Gastrocnemius medialis (tissue), 4 donors: ENCODE data around the gene DMAP1. TPM values are rescaled to one million over a fixed set of nuclear protein-coding genes. Genes with fewer than 3 reads are reported as not detected.

ENCODE experiments used
- ATAC-seq, 2 donors: fragments of 150-250 bp; one replicate each; pipeline ENCODE4 v1.9.1; 2016
- DNase-seq, 2 donors: peaks; one replicate each; pipeline ENCODE4 v3.0.0-alpha.2; 2019
- H3K27ac ChIP-seq, 4 donors: fragments of 200-600 bp; sonication (generic); 1 replicate in 1 of 4; 2 replicates in 3 of 4; pipeline ENCODE4 v1.5.1; 2016 to 2018; ENCODE audit warnings: mild to moderate bottlenecking in 2 of 4, moderate library complexity in 1 of 4
- H3K27me3 ChIP-seq, 3 donors: fragments of 200-600 bp; sonication (generic) in 2 of 3; 1 replicate in 1 of 3; 2 replicates in 2 of 3; pipeline versions ENCODE4 v1.5.1 to v1.6.0; 2016 to 2019; ENCODE audit warnings: mild to moderate bottlenecking in 1 of 3, moderate library complexity in 1 of 3
- H3K36me3 ChIP-seq, 2 donors: fragments of 200-600 bp; sonication (generic) in 1 of 2; one replicate each; pipeline ENCODE4 v1.5.1; 2017 to 2018
- H3K4me1 ChIP-seq, 2 donors: fragments of 200-600 bp; sonication (generic) in 1 of 2; one replicate each; pipeline ENCODE4 v1.5.1; 2016 to 2017; ENCODE audit warnings: mild to moderate bottlenecking in 2 of 2
- H3K4me3 ChIP-seq, 4 donors: fragments of 200-600 bp; sonication (generic) in 3 of 4; 1 replicate in 1 of 4; 2 replicates in 3 of 4; pipeline ENCODE4 v1.5.1; 2016 to 2019; ENCODE audit warnings: mild to moderate bottlenecking in 2 of 4
- H3K9me3 ChIP-seq, 3 donors: fragments of 200-600 bp; sonication (generic) in 2 of 3; 1 replicate in 1 of 3; 2 replicates in 2 of 3; pipeline ENCODE4 v1.5.1; 2016 to 2019
- POLR2A ChIP-seq, 2 donors: fragments of 450-650 bp; IDR thresholded peaks; one replicate each; pipeline ENCODE4 v1.6.1; 2017; ENCODE audit warnings: antibody characterized with exemption in 2 of 2, mild to moderate bottlenecking in 2 of 2, moderate library complexity in 2 of 2
- in situ Hi-C, 4 donors: fragments of 200-750 bp; cut with MboI; loops; one replicate each; pipeline versions ENCODE4 v1.15.0 to v1.8.0; 2017; ENCODE audit warnings: low sequenced_read_pairs in 4 of 4
- intact Hi-C: fragments of 100-400 bp; cut with DNase I; formaldehyde crosslinking; loops from one replicate; pipeline ENCODE4 v1.15.1; 2023; ENCODE audit warnings: low total_unique reads
- total RNA-seq, 4 donors: library from RNA; depleted of rRNA; stranded (reverse); fragments of >200 nt; gene quantifications; one replicate each; pipeline versions ENCODE4 v1.1.0 to v1.2.3, GENCODE V29; 2016
- TF ChIP-seq, protein P1 (sequence below), 5 experiments: fragments of 450-650 bp in 3 of 5; fragments of 200-600 bp in 2 of 5; sonication (generic) in 2 of 5; IDR thresholded peaks in 4 of 5; conservative IDR thresholded peaks in 1 of 5; 1 replicate in 4 of 5; 2 replicates in 1 of 5; pipeline ENCODE4 v1.5.1; 2016 to 2019; ENCODE audit warnings: antibody characterized with exemption in 5 of 5, mild to moderate bottlenecking in 3 of 5, moderate library complexity in 3 of 5

Gene DMAP1
- total RNA-seq, 4 donors from 2014 or later = 24.9 to 42.2 (median 34.9) TPM

DNA sequence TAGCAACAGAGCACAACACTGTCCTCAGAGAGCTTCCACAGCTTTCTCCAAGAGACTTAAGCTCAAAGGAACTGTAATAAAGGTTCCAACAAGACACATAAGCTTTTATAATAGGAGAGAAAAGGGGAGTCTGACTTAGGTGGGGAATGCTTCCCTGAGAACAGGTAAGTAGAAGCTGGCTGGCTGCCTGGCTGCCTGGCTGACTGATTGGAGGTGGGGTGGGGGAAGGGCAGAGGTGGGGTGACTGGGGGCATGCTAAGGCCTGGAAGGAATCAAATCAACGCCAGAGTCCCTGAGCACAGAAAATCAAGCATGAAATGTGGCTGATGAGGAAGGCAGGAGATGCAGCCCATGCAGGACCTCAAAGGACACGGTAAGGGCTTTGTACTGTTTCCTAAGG, 45.8 kb downstream of the DMAP1 start:
- H3K4me1 ChIP-seq = no peaks in the 10 kb centered on the region
- intact Hi-C loops (no loop called here), in situ Hi-C loops (no loop called here)
- TF ChIP-seq, protein P1, sequence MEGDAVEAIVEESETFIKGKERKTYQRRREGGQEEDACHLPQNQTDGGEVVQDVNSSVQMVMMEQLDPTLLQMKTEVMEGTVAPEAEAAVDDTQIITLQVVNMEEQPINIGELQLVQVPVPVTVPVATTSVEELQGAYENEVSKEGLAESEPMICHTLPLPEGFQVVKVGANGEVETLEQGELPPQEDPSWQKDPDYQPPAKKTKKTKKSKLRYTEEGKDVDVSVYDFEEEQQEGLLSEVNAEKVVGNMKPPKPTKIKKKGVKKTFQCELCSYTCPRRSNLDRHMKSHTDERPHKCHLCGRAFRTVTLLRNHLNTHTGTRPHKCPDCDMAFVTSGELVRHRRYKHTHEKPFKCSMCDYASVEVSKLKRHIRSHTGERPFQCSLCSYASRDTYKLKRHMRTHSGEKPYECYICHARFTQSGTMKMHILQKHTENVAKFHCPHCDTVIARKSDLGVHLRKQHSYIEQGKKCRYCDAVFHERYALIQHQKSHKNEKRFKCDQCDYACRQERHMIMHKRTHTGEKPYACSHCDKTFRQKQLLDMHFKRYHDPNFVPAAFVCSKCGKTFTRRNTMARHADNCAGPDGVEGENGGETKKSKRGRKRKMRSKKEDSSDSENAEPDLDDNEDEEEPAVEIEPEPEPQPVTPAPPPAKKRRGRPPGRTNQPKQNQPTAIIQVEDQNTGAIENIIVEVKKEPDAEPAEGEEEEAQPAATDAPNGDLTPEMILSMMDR (IDR thresholded peaks at IDR 0.05 in 4 of 5, conservative IDR thresholded peaks at IDR 0.05 in 1 of 5) = no peak
- TF ChIP-seq POLR2A (IDR thresholded peaks at IDR 0.05) = no peak
- ATAC-seq (no peak), DNase-seq (no peak)
- H3K27ac ChIP-seq = no peak overlapping the region
- H3K9me3 ChIP-seq = no peaks in the 10 kb centered on the region
- no peaks in the 10 kb centered on the region for H3K27me3 ChIP-seq
- peaks cover 0 to 10% of the 10 kb centered on the region in 2 donors for H3K36me3 ChIP-seq
- H3K4me3 ChIP-seq = no peak overlapping the region

DNA sequence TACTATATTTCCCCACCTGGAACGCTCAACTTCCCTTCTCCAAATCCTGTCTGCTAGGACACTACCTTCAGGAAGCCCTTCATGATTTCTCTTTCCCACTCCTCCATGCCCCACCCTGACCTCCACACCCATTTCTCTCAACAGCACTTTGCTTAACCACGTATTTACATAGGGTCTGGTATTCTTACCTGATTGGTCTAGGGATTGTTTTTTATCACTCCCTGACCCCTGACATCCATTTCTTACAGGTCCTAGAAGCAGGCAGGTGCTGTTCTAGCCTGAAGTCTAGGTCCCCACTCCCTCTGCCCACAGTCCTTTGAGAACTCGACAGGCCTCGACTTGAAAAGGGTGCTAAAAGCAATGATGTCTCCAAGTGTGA, 47.5 kb downstream of the DMAP1 start:
- Histone ChIP-seq H3K27me3 (no peaks in the 10 kb centered on the region), H3K9me3 (no peaks in the 10 kb centered on the region), H3K27ac (no peak overlapping the region), H3K4me1 (no peaks in the 10 kb centered on the region), H3K4me3 (no peak overlapping the region), H3K36me3 (peaks cover 0 to 10% of the 10 kb centered on the region in 2 donors)
- in situ Hi-C loops = no loop called here
- no peak for ATAC-seq
- intact Hi-C loops = no loop called here
- no peak for TF ChIP-seq POLR2A (IDR thresholded peaks at IDR 0.05)
- no peak for DNase-seq

DNA sequence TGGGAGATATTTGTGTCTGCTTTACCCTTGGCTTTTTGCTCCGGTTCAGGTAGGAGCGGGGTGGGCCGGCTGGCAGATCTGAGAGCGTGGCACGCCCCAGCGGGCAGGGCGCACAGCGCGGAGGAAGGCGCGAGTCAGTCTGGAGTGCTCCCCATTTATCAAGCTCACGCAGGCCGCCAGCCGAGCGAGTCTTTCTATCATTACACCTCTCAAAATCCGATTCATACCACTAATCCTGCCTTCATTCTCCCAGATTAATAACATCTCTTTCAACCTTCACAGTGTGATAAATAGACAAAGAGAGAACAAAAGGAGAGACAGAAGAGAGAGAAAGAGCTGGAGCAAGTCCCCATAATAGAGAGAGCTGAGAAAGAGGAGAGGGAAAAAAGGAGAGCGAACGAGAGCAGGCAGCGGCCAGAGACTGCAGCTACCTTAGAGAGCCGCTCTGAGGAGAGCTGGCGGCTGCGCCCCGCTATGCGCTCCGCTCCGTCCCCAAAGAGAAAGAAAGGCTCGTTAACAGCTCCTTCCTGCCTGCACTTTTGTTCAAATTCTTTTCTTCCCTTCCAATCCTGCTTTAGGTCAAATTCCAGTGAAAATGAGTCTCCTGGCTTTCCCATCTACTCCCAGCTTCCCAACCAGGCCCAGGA, 48.0 kb downstream of the DMAP1 start:
- H3K36me3 ChIP-seq = peaks cover 0 to 6% of the 10 kb centered on the region in 2 donors
- H3K27me3 ChIP-seq = no peaks in the 10 kb centered on the region
- no peak for ATAC-seq
- intact Hi-C loops = no loop called here
- H3K4me1 ChIP-seq = no peaks in the 10 kb centered on the region
- no peak overlapping the region for H3K4me3 ChIP-seq
- no peak overlapping the region for H3K27ac ChIP-seq
- no peak for DNase-seq
- no peak for TF ChIP-seq POLR2A (IDR thresholded peaks at IDR 0.05)
- TF ChIP-seq, protein P1 (IDR thresholded peaks at IDR 0.05 in 4 of 5, conservative IDR thresholded peaks at IDR 0.05 in 1 of 5) = no peak
- in situ Hi-C loops = no loop called here
- H3K9me3 ChIP-seq = no peaks in the 10 kb centered on the region

DNA sequence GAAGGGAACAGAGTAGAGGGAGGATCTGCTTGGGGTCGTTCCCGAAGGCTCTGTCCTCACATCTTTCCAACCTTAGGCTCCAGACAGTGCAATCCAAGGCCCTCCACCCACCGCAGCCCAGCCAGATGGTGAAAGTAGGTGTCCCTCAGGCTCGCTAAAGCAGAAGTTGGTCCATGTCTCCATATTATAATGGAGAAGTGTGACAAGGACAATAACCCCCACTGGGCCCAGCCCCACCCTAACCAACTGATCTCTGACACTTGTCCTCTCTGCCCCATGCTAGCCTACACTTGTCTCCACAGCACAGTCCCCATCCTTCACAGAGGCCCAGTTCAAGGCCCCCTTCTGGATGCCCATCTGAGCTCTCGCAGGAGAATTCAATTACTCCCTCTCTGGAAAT, 48.7 kb downstream of the DMAP1 start:
- no peaks in the 10 kb centered on the region for H3K27me3 ChIP-seq
- ATAC-seq (no peak), DNase-seq (no peak)
- H3K27ac ChIP-seq = no peak overlapping the region
- no peaks in the 10 kb centered on the region for H3K36me3 ChIP-seq
- intact Hi-C loops = no loop called here
- in situ Hi-C loops = no loop called here
- TF ChIP-seq, protein P1 (IDR thresholded peaks at IDR 0.05 in 4 of 5, conservative IDR thresholded peaks at IDR 0.05 in 1 of 5) = no peak
- TF ChIP-seq POLR2A (IDR thresholded peaks at IDR 0.05) = no peak
- H3K4me3 ChIP-seq = no peak overlapping the region
- no peaks in the 10 kb centered on the region for H3K9me3 ChIP-seq
- H3K4me1 ChIP-seq = no peaks in the 10 kb centered on the region

DNA sequence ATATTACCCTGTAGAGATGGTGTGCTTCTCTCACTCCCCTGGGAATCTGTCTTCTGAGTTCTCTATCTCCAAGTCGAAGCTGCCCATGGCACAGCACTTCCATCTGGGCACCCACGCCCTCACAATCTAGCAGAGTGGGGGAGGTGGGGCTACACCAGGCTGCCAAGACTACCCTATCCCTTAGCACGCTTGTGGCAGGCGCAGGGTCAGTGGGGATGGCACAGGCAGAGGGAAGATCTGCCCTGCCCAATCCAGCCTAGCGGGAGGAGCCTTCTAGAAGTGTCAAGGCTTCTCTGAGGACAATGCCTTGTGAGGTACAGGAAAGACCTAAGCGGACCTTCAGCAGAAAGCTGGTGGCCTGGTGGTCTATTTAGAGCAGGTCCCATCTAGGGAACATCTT, 49.1 kb downstream of the DMAP1 start:
- DNase-seq (no peak), ATAC-seq (no peak)
- Histone ChIP-seq H3K9me3 (no peaks in the 10 kb centered on the region), H3K4me3 (no peak overlapping the region), H3K36me3 (no peaks in the 10 kb centered on the region), H3K27ac (no peak overlapping the region), H3K27me3 (no peaks in the 10 kb centered on the region), H3K4me1 (no peaks in the 10 kb centered on the region)
- intact Hi-C loops = no loop called here
- TF ChIP-seq, protein P1 (IDR thresholded peaks at IDR 0.05 in 4 of 5, conservative IDR thresholded peaks at IDR 0.05 in 1 of 5) = no peak
- in situ Hi-C loops = no loop called here
